ENCODE data around the gene KHDRBS1.
"Not testable (repeated sequence)": the region's sequence is repeated elsewhere in the genome, so short reads cannot be mapped to it uniquely, and the experiment has no call there.

Gene KHDRBS1

GRCh38 chr1:32014199-32014947 lies 705 bp downstream of the KHDRBS1 start:
- peak; percentile 12 to 29 for DNase-seq

- DNase-seq: no peak
Observed at GRCh38 chr1:32014948-32015273, 1.2 kb downstream of the KHDRBS1 start.

GRCh38 chr1:32020339-32020738 lies 6.7 kb downstream of the KHDRBS1 start:
- no peak for DNase-seq

GRCh38 chr1:32021574-32022018 lies 7.9 kb downstream of the KHDRBS1 start:
- not testable (repeated sequence) for DNase-seq

- DNase-seq: no peak
Observed at GRCh38 chr1:32023351-32023750, 9.7 kb downstream of the KHDRBS1 start.

GRCh38 chr1:32025515-32025914 lies 11.8 kb downstream of the KHDRBS1 start:
- DNase-seq: no peak

GRCh38 chr1:32028746-32029145 lies 15.1 kb downstream of the KHDRBS1 start:
- DNase-seq: no peak

GRCh38 chr1:32031578-32032274 lies 18.1 kb downstream of the KHDRBS1 start:
- no peak for DNase-seq

GRCh38 chr1:32032275-32032615 lies 18.6 kb downstream of the KHDRBS1 start:
- DNase-seq: no peak

GRCh38 chr1:32035119-32035518 lies 21.5 kb downstream of the KHDRBS1 start:
- DNase-seq: no peak

GRCh38 chr1:32040711-32041110 lies 27.0 kb downstream of the KHDRBS1 start:
- DNase-seq: no peak

- no peak for DNase-seq
Observed at GRCh38 chr1:32042330-32042729, 28.7 kb downstream of the KHDRBS1 start.

- no peak for DNase-seq
Observed at GRCh38 chr1:32044234-32044633, 30.6 kb downstream of the KHDRBS1 start.

- DNase-seq: no peak
Observed at GRCh38 chr1:32045772-32046171, 32.1 kb downstream of the KHDRBS1 start.

GRCh38 chr1:32047701-32048100 lies 34.0 kb downstream of the KHDRBS1 start:
- no peak for DNase-seq

- no peak for DNase-seq
Observed at GRCh38 chr1:32048440-32048839, 34.8 kb downstream of the KHDRBS1 start.

GRCh38 chr1:32051706-32052105 lies 38.0 kb downstream of the KHDRBS1 start:
- DNase-seq: no peak

GRCh38 chr1:32052887-32053286 lies 39.2 kb downstream of the KHDRBS1 start:
- DNase-seq: no peak

GRCh38 chr1:32055416-32055815 lies 41.7 kb downstream of the KHDRBS1 start:
- no peak for DNase-seq

GRCh38 chr1:32056598-32056997 lies 42.9 kb downstream of the KHDRBS1 start:
- DNase-seq: no peak

- DNase-seq: no peak
Observed at GRCh38 chr1:32060914-32061313, 47.2 kb downstream of the KHDRBS1 start.

- DNase-seq: no peak
Observed at GRCh38 chr1:32062867-32063230, 49.2 kb downstream of the KHDRBS1 start.

GRCh38 chr1:32063261-32063681 lies 49.6 kb downstream of the KHDRBS1 start:
- peak; percentile 43 to 75 for DNase-seq

GRCh38 chr1:32065613-32066488 lies 52.2 kb downstream of the KHDRBS1 start:
- DNase-seq: not testable (repeated sequence)
